Stimulated activated CD4-positive, alpha-beta T cell treated with anti-CD3 and anti-CD28 coated beads, Interleukin-15, amount 100 ng/mL, for 48 hours (primary cell): Measurements from ENCODE around the gene SH3BGRL2.

ENCODE experiments used
- DNase-seq, 2 donors: peaks; one replicate each; pipeline ENCODE4 v3.0.0-alpha.2; 2020; ENCODE audit warnings: low read depth in 2 of 2

The SH3BGRL2 gene

DNA sequence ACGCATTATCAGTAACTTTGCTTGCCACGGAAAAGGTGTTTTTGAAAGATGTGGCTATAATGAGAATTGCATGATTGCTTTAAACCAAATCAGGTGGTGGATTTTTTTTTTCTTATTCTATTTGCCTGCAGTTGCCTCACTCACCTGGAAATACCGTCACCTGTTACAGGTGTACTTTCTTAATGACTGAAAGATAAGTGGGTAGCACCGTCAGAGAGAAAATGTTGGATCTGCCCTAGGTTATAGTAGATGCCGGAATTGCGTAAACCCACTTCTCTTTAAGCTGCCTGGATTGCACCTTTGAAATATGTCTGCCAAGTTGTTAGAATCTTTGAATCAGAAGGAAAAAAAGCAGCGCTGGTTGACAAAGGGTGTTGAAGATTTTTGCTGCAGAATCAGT, 68.5 kb downstream of the SH3BGRL2 start:
- DNase-seq = no peak

DNA sequence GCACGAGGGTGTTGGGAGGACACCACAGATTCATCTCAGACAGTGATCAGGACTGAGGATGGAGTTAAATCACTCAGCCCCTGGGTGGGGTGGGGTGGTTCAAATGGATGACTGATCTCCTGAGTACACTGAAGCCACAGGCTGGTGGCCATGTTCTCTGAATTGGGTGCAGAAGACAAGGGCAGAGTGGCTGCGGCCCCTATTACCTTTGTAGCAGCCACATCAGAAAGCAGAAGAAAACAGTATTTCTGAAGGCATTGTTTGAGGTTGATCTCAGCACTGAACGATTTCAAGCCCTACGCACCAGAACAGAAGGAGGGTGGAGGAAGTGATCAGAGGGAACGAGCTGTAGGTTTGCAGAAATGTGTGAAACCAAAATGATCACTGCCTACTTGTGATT, 71.6 kb downstream of the SH3BGRL2 start:
- DNase-seq = peak in 1 of 2 donors; percentile 4

DNA sequence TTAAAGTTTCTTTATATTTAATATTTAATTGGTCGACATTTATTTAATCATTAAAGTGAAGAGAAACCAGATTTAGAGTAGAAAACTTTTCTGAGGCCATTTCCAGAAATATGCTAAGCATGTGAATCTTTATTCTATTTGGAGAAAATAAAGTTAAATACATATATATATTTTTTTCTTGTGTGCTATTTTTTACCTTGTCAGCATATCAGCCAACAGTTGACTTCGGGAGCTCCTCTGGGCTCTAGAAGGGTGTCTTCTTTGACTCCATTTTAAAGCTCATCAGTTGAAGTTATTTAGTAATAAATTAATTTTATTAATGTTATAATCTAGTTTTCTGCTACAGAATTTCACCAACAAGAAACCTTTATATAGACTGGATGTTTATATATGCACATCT, 73.1 kb downstream of the SH3BGRL2 start:
- no peak for DNase-seq

DNA sequence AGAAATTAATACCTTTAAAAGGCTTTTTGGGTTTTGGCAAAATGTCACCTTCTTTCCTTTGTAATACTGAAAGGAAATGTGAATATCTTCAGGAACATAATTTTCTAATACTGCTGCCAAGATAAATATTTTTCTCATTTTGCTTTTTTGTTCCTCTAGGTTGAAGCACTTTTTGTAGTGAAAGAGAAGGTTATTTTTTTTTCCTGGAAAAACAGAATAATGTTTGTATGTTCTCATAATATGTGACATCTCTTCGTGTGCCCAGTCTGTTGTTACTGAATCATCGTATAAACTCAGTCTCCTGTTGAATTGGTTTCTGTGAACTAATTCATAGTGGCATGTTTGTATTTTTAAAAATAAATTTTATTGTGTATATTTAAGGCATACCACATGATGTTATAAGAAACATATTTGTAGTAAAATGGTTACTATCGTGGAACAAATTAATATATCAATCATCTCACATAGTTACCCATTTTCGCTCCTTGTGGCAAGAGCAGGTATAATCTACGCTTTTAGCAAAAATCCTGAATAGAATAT, 74.4 kb downstream of the SH3BGRL2 start:
- DNase-seq = no peak

DNA sequence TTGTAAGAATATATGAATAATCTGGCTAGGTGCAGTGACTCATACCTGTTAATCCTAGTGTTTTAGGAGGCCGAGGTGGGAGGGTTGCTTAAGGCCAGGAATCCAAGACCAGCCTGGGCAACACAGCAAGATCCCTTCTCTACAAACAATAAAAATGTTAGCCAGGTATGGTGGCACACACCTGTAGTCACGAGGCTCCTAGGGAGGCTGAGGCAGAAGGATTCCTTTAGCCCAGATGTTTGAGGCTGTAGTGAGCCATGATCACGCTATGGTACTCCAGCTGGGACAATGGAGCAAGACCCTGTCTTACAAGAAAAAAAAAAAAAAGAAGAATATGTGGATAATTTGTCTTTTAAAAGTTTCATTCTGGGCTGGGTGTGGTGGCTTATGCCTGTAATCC, 75.4 kb downstream of the SH3BGRL2 start:
- DNase-seq = no peak

DNA sequence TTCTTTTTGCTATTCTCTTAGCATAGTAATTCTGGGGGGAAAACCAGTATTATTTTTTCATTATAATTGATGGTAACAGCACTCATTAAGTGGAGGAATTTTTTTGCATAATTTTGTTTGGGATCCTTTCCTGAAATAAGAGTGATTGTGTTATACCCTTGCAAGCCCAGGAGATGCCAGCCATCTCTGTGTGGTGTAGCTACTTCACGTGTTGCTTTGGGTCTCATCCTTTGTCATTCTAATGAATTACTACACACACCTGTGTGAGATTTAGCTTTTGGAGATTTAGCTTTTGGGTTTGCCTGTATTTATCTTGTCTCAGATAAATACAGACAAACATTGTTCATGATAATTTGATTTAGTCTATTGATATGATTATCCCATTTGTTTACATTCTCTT, 76.5 kb downstream of the SH3BGRL2 start:
- no peak for DNase-seq

DNA sequence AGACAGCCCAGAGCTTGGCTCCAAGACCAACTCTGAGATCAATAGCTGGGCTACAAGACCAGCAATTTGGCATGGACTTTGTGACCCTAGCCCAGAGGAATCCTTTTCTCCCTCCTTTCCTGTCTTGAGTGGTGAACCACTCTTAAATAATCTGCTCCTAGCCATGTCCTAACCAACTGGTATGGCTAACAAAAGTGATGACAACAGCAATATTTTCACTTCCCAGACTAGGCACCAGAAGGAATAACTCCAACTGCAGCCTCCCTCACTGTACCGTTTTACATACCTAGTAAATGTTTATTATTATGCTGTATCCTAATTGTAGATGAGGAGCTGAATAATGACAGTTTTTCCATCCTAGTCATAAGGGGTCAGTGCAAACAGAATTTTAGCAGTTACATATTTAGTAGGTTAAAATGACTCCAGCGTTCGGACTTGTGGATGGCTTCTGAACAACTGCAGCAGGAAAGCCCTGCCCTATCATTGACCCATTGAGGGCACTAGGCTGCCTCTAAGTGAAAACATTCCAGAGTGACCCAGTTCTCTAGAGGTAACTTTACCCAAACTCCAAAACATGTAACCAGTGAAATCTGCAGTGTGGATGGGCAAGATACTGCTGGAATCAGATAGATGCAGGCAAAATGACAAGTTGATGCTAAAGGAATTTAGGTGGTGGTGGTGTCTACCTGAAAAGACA, 77.1 kb downstream of the SH3BGRL2 start:
- no peak for DNase-seq

DNA sequence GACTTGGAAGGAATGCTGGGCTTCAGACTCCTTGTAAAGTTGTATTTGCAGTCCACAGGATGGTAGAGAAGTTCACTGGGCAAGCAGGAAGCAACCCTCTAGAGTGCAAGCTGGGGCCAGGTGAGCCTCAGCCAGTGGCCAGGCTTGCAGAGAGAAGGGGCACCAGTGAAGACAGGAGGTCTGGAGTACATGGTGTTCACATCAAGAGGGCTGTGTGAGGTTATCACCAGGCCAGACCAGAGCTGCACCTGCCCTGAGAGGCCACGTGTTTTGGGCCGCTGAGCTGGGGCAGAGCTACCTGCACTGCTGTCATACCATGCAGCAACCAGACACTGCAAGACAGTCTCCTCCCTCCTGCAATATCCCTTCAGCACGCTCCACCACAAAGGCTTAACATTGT, 79.0 kb downstream of the SH3BGRL2 start:
- no peak for DNase-seq

DNA sequence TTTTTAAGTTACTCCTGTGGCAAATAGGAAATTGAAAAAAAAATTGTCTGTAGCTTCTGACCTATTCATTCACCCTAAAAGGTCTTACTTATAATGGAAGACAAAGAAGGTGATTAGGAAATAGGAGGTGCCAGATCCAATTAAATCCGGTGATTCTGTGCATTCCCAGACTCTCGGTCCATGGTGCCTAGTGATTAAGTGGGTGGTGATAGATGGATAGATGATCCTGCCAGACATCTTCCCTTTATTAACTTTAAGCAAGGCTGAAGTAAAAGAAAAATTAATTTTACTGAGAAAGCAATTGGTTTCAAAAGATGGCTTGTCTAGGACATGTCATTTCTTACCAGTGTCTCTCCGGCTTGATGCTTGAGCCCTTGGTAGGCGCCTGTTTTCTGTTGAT, 80.0 kb downstream of the SH3BGRL2 start:
- no peak for DNase-seq

DNA sequence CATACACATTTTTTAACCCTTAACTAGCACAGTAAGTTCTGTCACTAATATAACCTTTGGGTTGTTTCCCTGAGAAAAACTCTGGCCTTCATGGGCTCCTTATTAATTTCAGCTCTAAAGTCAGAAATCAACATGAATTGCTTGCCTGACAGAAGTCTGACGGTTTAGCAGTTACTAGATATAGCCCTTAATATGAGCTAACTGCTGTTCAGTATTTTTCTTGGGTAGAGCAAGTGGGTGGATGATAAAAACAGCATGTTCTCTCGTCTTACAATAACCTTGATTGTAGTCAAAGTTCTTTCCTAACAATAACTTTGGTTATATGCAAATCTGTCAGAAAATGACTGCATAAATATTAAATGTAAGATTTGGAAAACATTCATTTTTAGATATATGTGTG, 81.0 kb downstream of the SH3BGRL2 start:
- no peak for DNase-seq

DNA sequence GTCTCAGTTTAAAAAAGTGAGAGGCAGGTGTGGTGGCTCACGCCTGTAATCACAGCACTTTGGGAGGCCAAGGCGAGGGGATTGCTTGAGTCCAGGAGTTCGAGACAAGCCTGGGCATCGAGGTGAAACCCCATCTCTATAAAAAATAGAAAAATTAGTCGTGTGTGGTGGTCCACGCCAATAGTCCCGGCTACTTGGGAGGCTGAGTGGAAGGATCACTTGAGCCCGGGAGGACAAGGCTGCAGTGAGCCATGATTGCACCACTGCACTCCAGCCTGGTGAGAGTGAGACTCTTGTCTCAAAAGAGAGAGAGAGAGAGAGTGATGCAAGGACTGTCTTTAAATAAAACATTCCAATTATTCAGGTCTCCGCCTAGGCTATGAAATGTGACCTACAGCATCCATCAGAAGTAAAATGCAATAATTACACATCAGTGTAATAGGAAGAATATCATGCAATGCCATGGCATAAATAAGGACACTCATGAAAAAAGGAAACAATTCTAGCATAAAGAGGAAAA, 81.5 kb downstream of the SH3BGRL2 start:
- DNase-seq = no peak

DNA sequence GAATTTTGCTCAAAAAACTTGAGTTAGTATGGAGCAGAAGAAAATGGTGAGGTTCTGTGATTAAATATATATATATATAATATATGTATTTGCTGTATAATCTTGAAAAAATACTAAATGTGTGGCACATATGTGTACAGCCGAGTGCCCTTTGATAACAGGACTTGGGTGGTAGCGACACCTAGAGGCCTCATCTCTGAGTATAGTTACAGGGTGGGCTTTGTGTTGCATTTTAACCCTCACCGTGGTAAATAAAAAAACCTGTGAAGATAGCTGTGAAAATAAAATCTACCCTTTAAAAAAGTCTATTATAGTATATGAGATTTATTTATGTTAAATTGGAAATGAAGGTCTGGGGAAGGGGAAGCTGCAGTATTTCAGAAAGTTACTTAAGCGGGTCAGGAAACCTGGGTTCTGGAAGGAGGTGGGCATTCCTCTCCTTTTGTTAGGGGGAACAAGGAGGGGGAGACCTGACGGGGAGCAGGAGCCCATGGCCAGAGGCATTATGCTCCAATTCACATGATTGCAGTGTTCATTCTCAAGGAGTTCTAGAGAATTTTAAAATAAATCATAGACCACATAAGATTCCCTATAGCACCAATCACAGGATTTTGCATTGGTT, 82.7 kb downstream of the SH3BGRL2 start:
- peak in 1 of 2 donors; percentile 27 for DNase-seq

DNA sequence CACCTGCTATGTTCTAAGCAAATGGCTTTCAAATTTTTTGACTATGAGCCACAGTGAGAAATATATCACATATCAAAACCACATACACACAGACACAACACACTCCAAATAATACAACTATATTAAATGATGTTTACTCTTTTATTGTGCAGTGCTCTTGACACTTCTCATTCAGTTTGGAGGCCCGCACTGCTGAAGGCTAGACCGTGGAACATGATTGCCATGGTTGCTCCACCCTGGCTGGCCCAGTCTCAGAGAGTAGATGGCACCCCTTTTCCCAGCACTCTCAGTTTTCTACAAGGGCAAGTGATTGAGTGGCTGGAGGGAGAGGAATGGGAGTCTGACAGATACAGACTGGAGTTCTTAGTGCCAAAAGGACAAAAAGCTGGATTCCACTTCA, 86.9 kb downstream of the SH3BGRL2 start:
- no peak for DNase-seq

DNA sequence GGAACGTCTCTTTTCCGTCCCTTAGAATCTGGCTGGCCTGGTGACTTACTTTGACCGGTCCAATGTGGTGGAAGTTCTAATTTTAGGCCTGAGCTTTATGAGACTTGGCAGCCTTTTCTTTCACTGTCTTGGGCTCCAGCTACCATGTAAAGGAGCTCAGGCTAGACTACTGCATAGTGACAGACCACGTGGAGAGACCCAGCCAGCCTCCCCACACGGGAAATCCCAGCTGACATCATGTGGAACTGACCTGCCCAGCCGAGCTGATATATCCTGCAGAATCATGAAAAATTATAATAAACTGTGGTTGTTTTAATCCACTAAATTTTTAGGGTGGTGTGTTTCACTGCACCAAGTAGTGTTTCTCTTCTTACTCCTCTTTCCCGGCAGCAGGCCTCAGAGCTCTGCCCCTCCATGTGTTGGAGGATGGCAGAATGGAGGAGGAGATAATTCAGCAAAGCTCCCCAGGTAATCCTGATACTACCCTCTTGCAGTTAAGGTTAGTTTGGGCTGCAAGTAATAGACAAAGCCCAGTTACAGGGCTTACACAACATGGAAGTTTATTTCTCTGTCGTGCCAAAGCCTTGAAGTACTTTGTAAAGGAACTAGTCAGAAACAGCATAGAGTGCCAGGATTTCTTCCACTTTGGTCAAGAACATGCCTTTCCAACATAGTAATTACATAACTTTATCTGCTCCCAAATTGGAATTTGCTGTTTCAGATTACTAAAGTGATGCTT, 87.5 kb downstream of the SH3BGRL2 start:
- no peak for DNase-seq

DNA sequence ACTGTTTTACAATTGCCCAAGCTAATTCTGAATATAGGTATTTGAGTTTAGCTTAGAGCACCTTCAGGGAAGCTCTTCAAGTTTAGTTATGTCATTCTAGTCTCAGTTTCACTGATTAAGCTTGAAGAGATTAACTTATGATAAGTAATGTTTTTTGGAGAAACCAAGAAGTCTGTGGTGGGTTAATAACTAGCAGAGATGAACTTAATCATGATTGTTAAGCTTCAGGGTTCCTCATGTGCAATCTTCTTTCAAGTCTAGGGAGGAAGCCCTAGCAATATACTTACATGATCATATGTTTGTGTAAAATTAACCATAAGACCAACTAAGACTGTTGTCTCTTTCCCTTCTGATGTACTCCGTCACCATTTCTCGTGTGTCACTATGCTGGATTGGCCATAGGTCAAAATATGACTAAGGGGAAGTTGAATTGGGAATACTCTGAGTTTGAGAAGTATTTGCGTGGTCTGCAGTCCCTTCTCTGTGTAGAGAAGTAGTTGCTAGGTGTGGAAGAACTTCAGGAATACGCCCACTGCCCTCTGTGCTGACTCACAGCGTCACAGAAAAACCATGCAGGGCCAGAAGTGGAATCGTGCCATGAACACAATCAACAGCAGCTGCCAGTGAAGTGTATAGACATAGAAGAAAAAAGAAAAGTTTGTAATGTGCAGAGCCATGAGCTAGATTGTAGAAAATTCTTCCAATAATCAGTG, 88.3 kb downstream of the SH3BGRL2 start:
- no peak for DNase-seq

DNA sequence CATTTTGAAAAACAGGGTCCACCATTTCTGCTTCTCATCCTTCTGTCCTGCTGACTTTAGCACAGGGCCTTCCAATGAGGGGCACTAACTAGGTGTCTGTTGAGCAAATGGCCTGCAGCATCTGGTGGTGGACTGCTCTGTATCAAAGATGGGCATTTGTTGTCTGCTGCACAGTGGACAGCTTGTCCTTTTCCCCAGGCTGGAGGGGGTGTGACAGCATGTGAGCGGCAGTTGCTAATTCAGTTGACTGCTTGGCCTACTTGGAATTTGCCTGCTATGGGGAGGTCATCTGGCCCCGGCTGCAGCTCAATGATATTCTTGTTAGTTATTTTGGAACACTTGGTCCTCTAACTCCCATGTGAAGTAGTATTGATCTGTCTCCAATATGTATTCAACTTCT, 93.7 kb downstream of the SH3BGRL2 start:
- no peak for DNase-seq

DNA sequence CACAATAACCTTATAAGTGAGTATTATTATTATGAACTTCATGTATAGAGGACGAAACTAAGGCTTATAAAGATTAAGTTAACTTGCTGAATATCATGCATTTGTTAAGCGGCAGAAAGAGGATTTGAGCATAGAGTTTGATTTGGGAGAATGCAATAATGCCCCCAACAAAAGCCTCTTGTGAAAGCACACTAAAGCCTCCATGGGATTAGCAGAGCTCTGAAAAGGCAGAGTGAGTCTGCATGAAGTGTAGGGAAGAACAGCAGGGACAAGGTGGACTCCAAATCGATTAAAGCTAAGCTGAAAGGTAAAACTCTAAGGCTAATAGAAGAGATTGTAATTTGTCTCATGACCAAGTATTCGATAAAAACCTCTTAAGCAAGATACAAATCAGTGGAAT, 100.3 kb downstream of the SH3BGRL2 start:
- DNase-seq = no peak

DNA sequence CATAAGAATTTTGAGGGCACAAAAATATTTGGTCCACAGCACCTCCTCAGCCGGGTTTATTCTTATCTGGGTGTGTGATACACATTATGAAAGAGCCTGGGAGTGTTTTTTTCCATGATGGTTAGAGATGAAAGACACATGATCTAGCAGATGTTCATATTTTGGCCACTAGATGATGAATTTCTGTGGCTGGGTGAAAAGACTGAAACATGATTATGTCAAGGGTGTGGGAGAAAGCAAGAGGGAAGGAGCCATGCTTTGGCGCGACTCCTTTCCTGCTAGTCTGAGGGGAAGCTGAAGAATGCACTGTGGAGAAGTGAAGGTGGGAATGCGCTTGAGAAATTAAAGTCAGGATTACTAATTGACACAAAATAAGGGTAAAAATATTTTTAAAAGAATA, 102.3 kb downstream of the SH3BGRL2 start:
- no peak for DNase-seq

DNA sequence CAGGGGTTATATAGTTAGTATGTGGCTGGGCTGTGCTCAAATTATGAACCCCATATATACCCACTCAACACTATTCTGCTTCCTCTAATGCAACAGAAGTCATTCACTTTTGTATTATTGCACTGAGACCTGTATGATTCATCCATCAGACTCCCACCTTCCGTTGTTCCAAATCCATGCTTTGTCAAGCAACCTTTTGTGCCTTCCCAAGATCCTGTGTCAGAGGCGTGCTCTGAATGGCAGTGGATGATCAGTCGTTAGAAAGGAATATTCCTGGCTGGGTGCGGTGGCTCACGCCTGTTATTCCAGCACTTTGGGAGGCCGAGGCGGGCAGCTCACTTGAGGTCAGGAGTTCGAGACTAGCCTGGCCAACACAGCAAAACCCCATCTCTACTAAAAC, 103.2 kb downstream of the SH3BGRL2 start:
- no peak for DNase-seq

DNA sequence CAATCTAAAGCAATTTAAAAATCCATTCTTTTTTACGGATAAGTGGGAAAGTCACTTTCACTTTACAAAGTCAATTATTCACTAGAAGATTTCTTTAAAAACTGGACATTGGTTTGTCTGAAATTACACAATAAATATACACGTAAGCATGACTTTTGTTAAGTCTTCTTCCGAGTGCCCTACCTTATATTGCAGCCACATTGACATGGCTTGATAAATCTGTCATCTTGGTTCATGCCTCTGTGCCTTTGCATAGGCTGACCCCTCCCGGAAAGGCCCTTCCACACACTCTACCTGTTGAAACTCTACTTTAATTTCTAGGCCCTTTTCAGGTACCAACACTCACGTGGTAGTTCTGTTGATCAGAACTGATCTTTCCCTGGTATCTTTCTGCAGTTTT, 104.1 kb downstream of the SH3BGRL2 start:
- DNase-seq = no peak

DNA sequence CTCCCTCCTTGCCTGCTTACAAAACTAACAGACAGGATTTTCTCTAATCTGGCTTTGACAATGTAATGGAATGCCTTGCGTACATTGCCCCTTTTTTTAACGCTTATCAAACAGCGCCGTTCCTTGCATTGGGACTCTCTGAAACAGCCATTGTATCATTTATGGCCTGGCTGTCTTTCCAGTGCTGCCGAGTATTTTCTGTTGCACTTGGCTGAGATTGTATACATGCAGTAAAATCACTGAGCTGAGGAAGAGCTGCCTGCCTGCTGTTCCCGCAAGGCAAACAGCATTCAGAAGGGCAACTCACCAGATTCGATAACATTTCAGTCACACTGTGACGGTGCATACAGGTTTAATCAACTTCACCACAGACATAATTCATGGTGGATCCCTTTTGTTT, 106.0 kb downstream of the SH3BGRL2 start:
- DNase-seq = no peak

DNA sequence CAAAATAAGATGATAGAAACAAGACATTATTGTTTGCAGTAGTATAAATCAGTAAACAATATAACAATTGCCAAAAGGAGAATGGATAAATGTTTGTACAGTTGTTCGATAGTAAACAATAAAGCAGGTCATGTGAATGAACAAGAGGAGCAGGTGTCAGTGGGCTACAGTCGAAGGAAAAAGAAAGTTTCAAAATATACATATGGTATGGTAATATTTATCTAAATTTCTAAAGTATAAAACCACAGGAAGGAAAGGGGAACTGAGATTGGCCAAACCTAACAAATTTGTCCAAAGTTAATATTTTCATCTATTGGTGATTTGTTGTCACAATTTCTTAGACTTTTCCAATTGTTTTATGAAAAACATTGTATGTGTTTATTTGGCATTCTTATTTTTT, 110.9 kb downstream of the SH3BGRL2 start:
- DNase-seq = no peak
